VCaP (cell line): ENCODE measurements around the gene GABBR1.
A peak's percentile ranks its signal among the peaks of the same experiment; 100 is the strongest.

Experiments
- H3K27ac ChIP-seq: fragments of 450-650 bp; 2 replicates; pipeline ENCODE4 v1.5.1; 2017
- TF ChIP-seq, protein P1 (sequence below): fragments of 450-650 bp; conservative IDR thresholded peaks from 2 replicates; pipeline ENCODE4 v1.5.1; 2017; ENCODE audit warnings: mild to moderate bottlenecking, moderate library complexity

The GABBR1 gene

GRCh38 chr6:29626948-29627754 lies 5.8 kb downstream of the GABBR1 start:
- H3K27ac ChIP-seq: peak overlapping the region; percentile 65; the same call in 1 of the 2 replicates
- TF ChIP-seq, protein P1, sequence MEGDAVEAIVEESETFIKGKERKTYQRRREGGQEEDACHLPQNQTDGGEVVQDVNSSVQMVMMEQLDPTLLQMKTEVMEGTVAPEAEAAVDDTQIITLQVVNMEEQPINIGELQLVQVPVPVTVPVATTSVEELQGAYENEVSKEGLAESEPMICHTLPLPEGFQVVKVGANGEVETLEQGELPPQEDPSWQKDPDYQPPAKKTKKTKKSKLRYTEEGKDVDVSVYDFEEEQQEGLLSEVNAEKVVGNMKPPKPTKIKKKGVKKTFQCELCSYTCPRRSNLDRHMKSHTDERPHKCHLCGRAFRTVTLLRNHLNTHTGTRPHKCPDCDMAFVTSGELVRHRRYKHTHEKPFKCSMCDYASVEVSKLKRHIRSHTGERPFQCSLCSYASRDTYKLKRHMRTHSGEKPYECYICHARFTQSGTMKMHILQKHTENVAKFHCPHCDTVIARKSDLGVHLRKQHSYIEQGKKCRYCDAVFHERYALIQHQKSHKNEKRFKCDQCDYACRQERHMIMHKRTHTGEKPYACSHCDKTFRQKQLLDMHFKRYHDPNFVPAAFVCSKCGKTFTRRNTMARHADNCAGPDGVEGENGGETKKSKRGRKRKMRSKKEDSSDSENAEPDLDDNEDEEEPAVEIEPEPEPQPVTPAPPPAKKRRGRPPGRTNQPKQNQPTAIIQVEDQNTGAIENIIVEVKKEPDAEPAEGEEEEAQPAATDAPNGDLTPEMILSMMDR: no peak

GRCh38 chr6:29625337-29625930 lies 7.5 kb downstream of the GABBR1 start:
- TF ChIP-seq, protein P1: no peak
- no peak overlapping the region for H3K27ac ChIP-seq

DNA sequence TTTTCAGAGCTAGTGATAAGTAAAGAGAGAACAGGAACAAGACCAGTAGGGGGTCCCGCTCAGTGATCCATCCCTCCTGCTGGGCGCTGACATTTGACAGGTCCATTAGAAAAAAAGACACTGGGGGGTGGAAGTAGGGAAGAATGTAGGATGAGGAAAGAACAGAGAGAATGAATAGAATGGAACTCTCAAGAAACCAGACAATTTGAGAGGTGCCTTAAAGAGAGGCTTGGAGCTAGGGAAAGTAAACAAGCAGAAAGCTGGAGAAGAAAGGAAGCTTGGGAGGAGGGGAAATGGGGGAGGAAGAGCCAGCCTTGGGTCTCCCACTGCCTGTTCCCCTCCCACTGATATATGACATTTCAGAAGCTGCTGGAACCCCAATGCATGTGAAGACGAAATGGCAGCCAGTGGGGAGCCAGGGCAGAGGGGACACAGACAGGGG lies 8.4 kb downstream of the GABBR1 start:
- TF ChIP-seq, protein P1: no peak
- no peak overlapping the region for H3K27ac ChIP-seq

GRCh38 chr6:29620630-29621029 lies 12.4 kb downstream of the GABBR1 start:
- H3K27ac ChIP-seq: no peak overlapping the region
- TF ChIP-seq, protein P1: no peak

- no peak overlapping the region for H3K27ac ChIP-seq
- TF ChIP-seq, protein P1: no peak
Observed at GRCh38 chr6:29619578-29620160, 13.3 kb downstream of the GABBR1 start.

- TF ChIP-seq, protein P1: peak; percentile 13; the same call in 1 of the 2 replicates
- H3K27ac ChIP-seq: no peak overlapping the region
Observed at GRCh38 chr6:29617782-29618554, 15.0 kb downstream of the GABBR1 start.

GRCh38 chr6:29611426-29611825 lies 21.6 kb downstream of the GABBR1 start:
- H3K27ac ChIP-seq: no peak overlapping the region
- TF ChIP-seq, protein P1: no peak
